DND-41 (cell line): Measurements from ENCODE around the gene VARS1.

ENCODE experiments used
- ATAC-seq: fragments of 200-7000 bp; cut with Tn5 transposase; 3 replicates; pipeline ENCODE4 v1.9.1; 2021; ENCODE audit warnings: low read depth; ENCODE audit not compliant: insufficient read depth
- DNase-seq: peaks from one replicate; pipeline ENCODE4 v3.0.0-alpha.2; 2020
- H2AFZ ChIP-seq: 2 replicates; pipeline ENCODE4 v1.6.0; 2012; ENCODE audit warnings: low read depth, low read length
- H3K27ac ChIP-seq: 2 replicates; pipeline ENCODE4 v1.5.1; 2012; ENCODE audit warnings: low read length, inconsistent platforms
- H3K27me3 ChIP-seq: fragments of 200-600 bp; sonication (generic); 2 replicates; pipeline ENCODE4 v1.6.0; 2012; ENCODE audit warnings: low read length, mild to moderate bottlenecking, inconsistent platforms; ENCODE audit not compliant: insufficient read depth, poor library complexity
- H3K36me3 ChIP-seq: 2 replicates; pipeline ENCODE4 v1.5.1; 2012; ENCODE audit warnings: low read length, inconsistent platforms; ENCODE audit not compliant: insufficient read depth
- H3K4me1 ChIP-seq: 2 replicates; pipeline ENCODE4 v1.5.1; 2012; ENCODE audit warnings: mild to moderate bottlenecking, low read length; ENCODE audit not compliant: insufficient read depth
- H3K4me2 ChIP-seq: 2 replicates; pipeline ENCODE4 v1.6.0; 2012; ENCODE audit warnings: mild to moderate bottlenecking, moderate library complexity, low read length, inconsistent platforms; ENCODE audit not compliant: insufficient read depth
- H3K4me3 ChIP-seq, 2 experiments: fragments of 200-600 bp in 1 of 2; shearing (Covaris generic) in 1 of 2; 2 replicates each; pipeline ENCODE4 v1.5.1; 2012 to 2016; ENCODE audit warnings: inconsistent platforms in 2 of 2, low read length in 2 of 2, mild to moderate bottlenecking in 2 of 2, low read depth in 1 of 2, moderate library complexity in 1 of 2
- H3K79me2 ChIP-seq: 2 replicates; pipeline ENCODE4 v1.6.0; 2012; ENCODE audit warnings: low read length, inconsistent platforms; ENCODE audit not compliant: insufficient read depth
- H3K9ac ChIP-seq: 2 replicates; pipeline ENCODE4 v1.6.0; 2012; ENCODE audit warnings: low read depth, mild to moderate bottlenecking, inconsistent platforms, low read length, moderate library complexity
- H3K9me3 ChIP-seq: 2 replicates; pipeline ENCODE4 v1.5.1; 2012; ENCODE audit warnings: low read length, moderate library complexity, mild to moderate bottlenecking, inconsistent platforms; ENCODE audit not compliant: insufficient read depth, severe bottlenecking
- H4K20me1 ChIP-seq: 2 replicates; pipeline ENCODE4 v1.6.0; 2012; ENCODE audit warnings: low read length; ENCODE audit not compliant: insufficient read depth
- CTCF ChIP-seq: IDR thresholded peaks from 2 replicates; pipeline ENCODE4 v1.5.1; 2012; ENCODE audit warnings: borderline replicate concordance, low read length, moderate library complexity, mild to moderate bottlenecking; ENCODE audit not compliant: poor library complexity, severe bottlenecking; ENCODE audit errors: extremely low read depth
- EZH2 ChIP-seq: IDR thresholded peaks from 3 replicates; pipeline ENCODE4 v1.6.1; 2012; ENCODE audit warnings: borderline replicate concordance, low read depth, mild to moderate bottlenecking, moderate library complexity, low read length, inconsistent platforms; ENCODE audit not compliant: severe bottlenecking

The VARS1 gene

GRCh38 chr6:31762356-31762755 lies 33.2 kb downstream of the VARS1 start, which contains the start of gene SAPCD1:
SAPCD1 (plus strand) TSS chr6:31762656; CDS start chr6:31763055, 399 bp downstream.
- no peak for ATAC-seq
- no peak within 1 kb of the TSS for H3K4me3 ChIP-seq
- H3K9me3 ChIP-seq = no peaks in the 10 kb centered on the region
- H3K4me1 ChIP-seq = no peaks in the 10 kb centered on the region
- no peak within 1 kb of the TSS for H2AFZ ChIP-seq
- no peaks in the 10 kb centered on the region for H3K79me2 ChIP-seq
- H3K27ac ChIP-seq = no peak within 1 kb of the TSS
- H3K4me2 ChIP-seq = no peak within 1 kb of the TSS
- TF ChIP-seq CTCF = no peak
- TF ChIP-seq EZH2 = no peak
- H3K36me3 ChIP-seq = peaks cover 70% of the 10 kb centered on the region
- H4K20me1 ChIP-seq = peaks cover 4% of the 10 kb centered on the region; the same call in 1 of the 2 replicates
- H3K27me3 ChIP-seq = no peaks in the 10 kb centered on the region
- H3K9ac ChIP-seq = no peak within 1 kb of the TSS
- no peak for DNase-seq

GRCh38 chr6:31761343-31761742 lies 34.2 kb downstream of the VARS1 start:
- peaks cover 72% of the 10 kb centered on the region for H3K36me3 ChIP-seq
- ATAC-seq = no peak

GRCh38 chr6:31760790-31761189 lies 34.8 kb downstream of the VARS1 start:
- Histone ChIP-seq H3K27ac (no peak overlapping the region), H4K20me1 (peaks cover 4% of the 10 kb centered on the region; the same call in 1 of the 2 replicates)
- ATAC-seq = no peak

More at GRCh38 chr6:31761343-31761742, 34.2 kb downstream of the VARS1 start:
- Histone ChIP-seq H3K27me3 (no peaks in the 10 kb centered on the region), H3K4me2 (no peak overlapping the region), H3K9me3 (no peaks in the 10 kb centered on the region), H3K4me3 (no peak overlapping the region), H3K27ac (no peak overlapping the region), H3K9ac (no peak overlapping the region), H3K4me1 (no peaks in the 10 kb centered on the region), H4K20me1 (peaks cover 4% of the 10 kb centered on the region; the same call in 1 of the 2 replicates), H2AFZ (no peak overlapping the region), H3K79me2 (no peaks in the 10 kb centered on the region)
- no peak for DNase-seq
- no peak for TF ChIP-seq EZH2
- TF ChIP-seq CTCF = no peak

More at GRCh38 chr6:31760790-31761189, 34.8 kb downstream of the VARS1 start:
- Histone ChIP-seq H3K36me3 (peaks cover 72% of the 10 kb centered on the region), H2AFZ (no peak overlapping the region), H3K9ac (no peak overlapping the region), H3K9me3 (no peaks in the 10 kb centered on the region), H3K4me1 (no peaks in the 10 kb centered on the region), H3K27me3 (no peaks in the 10 kb centered on the region), H3K4me3 (no peak overlapping the region), H3K4me2 (no peak overlapping the region), H3K79me2 (no peaks in the 10 kb centered on the region)
- TF ChIP-seq CTCF (no peak), EZH2 (no peak)
- no peak for DNase-seq
